ENCODE data around the gene PHETA2.

PHETA2 gene

GRCh38 chr22:42074132-42074811 is at the start of gene PHETA2:
TSS of gene PHETA2 (plus strand) at chr22:42074248. CDS start at chr22:42077294, 3,046 bp downstream.
- DNase-seq: peak; percentile 36

DNA sequence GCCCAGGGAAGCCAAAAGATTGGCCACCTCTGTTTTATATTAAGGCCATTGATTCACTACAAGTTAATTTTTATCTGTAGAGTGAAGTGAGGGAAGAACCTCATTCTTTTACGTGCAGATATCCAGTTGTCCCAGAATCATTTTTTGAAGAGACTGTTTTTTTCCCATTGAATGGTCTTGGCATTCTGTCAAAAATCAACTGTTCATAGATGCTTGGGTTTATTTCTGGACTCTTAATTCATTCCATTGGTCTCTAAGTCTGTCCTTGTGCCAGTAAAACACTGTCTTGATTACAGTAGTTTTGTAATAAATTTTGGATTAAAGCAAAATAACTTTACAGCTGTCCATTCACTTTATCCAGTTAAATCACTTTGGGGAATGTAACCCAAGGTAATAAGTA is 48.6 kb upstream of the PHETA2 start:
- DNase-seq: no peak

GRCh38 chr22:42026705-42027104 is 47.3 kb upstream of the PHETA2 start:
- DNase-seq: no peak

DNA sequence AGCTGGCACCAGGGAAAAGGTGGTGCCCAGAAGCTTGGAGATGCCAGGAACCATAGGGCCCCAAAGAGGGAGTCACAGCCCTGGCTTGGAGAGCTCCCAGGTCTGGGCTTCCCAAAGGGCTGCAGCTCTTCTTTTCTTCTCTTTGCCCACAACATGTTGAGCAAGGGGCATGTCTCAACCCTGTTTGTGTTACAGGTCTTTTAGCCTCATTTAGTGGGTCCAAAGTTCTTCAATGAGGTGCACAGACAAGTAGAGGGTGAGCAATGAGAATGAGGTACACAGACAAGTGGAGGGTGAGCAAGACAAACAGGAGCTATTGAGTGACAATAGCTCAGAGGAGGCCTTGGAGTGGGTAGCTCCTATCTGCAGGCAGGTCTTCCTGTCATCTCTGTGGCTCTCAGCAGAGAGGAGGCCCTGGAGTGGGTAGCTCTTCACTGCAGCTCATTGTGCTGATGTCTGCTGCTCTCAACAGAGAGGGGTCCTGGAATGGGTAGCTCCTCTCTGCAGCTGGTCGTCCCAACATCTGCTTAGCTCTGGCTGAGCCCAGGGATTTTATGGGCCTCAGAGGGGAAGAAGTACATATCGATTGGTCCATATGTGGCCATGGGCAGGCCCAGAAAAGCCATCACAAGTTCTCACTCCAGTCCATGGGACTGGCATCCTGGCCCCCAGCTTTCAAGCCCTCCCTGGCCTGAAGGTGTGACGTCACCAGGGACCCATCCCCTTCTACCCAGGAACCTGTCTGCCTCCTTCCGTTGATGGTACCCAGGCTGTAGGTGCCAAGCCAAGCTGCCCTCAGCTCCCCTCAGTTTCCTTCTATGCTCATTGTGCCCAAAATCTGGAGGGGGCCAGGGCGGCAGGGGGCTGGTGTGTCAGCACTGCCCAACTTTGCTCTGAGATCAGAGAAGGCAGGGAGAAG is 40.5 kb upstream of the PHETA2 start:
- DNase-seq: no peak

GRCh38 chr22:42035256-42035655 is 38.8 kb upstream of the PHETA2 start:
- DNase-seq: no peak

DNA sequence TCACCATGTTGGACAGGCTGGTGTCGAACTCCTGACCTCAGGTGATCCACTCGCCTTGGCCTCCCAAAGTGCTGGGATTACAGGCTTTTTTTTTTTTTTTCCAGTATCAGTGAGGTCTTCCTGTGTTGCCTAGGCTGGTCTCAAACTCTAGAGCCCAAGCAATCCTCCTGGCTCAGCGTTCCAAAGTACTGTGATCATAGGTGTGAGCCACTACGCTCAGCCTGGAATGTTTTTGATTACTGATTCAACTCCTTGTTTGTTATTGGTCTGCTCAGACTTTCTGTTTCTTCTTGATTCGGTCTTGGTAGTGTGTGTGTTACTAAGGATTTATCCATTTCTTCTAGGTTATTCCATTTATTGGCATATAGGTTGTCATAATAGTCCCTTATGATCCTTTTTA is 34.8 kb upstream of the PHETA2 start:
- no peak for DNase-seq

DNA sequence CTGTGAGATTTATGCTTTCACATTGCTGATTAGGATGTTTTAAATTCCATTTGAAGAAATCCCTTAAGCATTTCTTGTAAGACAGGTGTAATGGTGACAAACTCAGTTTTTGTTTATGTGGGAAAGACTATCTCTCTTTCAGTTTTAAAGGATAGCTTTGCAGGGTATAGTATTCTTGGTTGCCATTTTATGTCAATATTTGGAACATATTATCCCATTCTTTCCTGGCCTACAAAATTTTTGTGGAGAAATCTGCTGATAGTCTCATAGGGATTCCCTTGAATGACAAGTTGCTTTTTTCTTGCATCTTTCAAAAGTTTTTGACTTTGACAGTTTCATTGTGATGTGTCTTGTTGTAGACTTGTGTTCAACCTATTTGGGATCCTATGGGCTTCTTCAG is 32.3 kb upstream of the PHETA2 start:
- no peak for DNase-seq

- no peak for DNase-seq
Observed at GRCh38 chr22:42050641-42051180, 23.3 kb upstream of the PHETA2 start.

- DNase-seq: no peak
Observed at GRCh38 chr22:42052765-42053164, 21.3 kb upstream of the PHETA2 start.

- DNase-seq: no peak
Observed at GRCh38 chr22:42056757-42057511, 17.1 kb upstream of the PHETA2 start.

GRCh38 chr22:42060489-42060888 is 13.6 kb upstream of the PHETA2 start:
- no peak for DNase-seq

DNA sequence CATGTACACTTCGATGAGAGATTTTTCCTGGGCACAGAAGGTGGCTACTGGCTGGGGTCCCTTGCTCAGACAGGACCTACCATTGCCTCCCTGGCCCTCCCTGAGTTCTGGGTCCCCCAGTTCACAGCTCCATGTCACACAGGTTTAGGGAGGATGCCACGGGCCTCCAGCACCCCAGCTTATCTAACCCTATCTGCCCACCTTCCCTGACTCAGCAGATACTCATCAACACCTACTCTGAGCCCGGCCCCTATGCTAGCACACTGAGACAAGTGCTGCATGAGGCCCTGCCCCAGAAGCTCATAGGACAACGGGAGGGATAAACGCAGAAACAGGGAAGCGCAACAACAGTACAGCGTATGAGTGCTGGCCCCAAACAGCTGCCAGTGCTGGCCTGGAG is 13.0 kb upstream of the PHETA2 start:
- DNase-seq: no peak

- DNase-seq: no peak
Observed at GRCh38 chr22:42062506-42063170, 11.4 kb upstream of the PHETA2 start.

GRCh38 chr22:42064629-42065028 is 9.4 kb upstream of the PHETA2 start:
- no peak for DNase-seq

DNA sequence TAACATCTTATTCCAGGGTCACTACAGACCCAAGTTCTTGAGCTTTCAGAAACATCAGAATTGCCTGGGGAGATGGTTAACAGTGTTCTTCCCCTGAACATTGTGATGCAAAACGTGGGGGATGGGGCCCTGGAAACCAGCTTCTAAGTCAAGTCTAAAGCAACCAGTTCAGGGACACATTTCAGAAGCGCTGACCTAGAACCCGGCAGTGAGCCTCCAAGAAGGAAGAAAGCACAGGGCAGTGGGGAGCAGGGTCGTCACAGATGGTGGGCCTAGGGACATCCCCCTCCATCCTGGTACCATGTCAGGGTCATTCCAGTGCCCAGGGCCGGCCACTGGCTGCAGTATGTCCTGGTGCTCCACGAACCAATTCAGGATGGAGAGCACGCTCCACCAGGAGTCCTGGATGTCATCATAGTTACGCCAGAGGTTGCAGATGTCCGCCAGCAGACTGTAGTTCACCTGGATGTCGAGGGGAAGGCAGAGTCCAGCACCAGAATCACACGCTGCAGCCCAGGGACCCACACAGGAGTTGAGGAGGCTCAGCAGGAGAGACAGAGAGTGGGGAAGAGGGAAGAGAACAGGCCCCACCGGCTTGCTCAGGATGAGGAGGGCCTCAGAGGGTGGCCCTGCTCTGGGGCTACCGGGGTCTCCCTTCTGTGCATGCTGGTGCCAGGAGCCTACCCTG is 8.5 kb upstream of the PHETA2 start:
- no peak for DNase-seq

DNA sequence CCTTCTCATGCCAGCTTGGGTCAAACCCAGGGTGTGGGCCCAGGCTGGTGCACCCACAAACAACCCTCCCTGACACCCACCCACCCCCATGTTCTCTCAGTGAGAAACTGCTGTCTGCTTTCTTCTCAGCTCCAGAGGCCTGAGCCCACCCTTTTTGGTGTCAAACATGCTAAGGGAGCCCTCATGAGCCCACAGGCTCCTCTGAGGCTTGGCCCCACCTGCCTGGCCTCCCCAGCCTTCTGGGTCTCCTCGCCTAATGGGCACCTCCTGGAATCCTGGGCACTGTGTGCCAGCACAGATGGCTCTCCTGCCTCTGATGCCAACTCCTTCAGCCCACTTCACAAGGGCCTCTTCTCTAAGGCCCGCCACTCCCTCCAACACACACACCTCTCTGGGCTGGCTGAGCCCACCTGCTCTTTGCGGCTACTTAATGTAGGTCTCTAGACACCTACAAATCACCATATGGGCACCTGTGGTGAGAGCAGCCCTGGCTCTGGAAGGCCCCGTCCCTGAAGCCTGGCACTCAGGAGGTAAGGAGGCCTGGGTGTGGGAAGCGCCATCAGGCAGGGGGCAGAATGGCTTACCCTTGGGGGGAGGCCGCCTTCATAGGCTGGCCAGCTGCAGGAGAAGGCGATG is 7.8 kb upstream of the PHETA2 start:
- no peak for DNase-seq

DNA sequence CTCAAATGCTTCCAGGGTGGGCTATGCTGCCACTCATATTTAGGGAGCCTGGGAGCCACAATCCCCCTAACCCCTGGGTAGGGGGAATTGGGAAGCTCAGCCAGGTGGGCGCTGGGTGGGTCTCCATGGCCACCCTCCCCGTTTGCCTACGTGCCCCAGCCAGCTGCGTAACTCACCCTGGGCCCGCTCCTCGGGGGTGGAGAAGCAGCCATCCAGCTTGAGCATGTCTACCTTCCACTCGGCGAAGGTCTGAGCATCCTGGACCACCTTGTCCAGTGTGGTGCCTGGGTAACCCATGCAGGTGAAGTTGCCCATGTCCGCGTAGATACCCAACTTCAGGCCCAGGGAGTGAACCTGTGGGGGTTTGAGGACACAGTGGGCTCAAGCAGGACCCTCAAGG is 7.1 kb upstream of the PHETA2 start:
- no peak for DNase-seq

GRCh38 chr22:42067671-42068251 is 6.3 kb upstream of the PHETA2 start:
- no peak for DNase-seq

DNA sequence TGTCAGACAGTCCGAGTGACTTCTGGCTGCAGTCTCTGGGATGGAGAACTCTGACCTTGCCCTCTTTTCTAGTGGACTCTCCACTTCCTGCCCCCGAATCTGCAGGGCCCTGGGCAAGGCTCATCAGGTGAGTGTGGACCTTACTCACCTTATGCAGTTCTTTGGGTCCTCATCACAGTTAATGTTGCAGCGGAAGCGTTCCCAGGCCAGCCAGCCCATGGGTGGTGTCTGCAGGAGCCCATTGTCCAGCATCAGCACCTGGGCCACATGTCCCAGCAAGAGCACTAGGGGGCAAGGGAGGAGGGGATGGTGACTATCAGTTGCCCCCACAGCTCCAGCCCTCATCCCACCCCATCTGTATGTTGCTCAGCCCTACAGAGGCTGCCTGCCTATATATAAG is 5.8 kb upstream of the PHETA2 start:
- no peak for DNase-seq

DNA sequence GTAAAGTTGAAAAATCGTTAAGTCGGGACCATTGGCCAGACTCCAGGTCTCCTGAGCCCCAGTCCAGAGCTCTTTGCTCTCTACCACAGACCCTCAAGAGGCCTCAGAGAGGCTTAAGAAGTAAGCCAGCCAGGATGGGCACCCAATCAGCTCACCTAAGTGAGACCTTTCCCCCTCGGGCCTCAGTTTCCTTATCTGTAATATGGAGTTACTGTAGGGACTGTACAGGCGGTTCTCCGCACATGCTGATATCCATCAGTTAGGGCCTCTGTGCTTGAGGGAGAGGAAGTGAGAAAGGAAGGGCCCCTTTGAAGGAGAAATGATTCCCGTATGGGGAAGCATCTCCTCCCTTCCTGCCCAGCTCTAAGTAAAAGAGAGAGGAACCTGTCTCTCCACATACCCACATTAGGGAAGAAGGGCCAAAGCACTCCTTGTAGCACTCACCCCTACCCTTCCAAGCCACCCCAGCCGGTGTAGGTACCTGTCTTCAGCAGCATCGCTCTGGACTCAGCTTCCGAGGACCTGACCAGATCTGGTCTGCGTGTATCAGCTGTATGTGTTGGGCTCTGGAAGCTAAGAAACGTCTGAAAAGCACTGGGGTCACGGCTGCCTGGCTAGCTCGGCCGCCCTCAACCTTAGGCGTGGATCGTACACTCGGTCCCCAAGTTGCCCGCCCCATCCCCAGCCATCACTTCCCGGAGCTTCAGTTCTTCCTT is 4.1 kb upstream of the PHETA2 start:
- DNase-seq: no peak
